HG02678 (cell line): Measurements from ENCODE around the gene OR10G3.
"Not testable (repeated sequence)": the region's sequence is repeated elsewhere in the genome, so short reads cannot be mapped to it uniquely, and the experiment has no call there.

ENCODE experiments used
- ATAC-seq: cut with Tn5 transposase; IDR thresholded peaks from one replicate; pipeline ENCODE4 v1.9.1; 2021; ENCODE audit warnings: mild to moderate bottlenecking, moderate library complexity; ENCODE audit not compliant: unreplicated experiment

OR10G3 gene, protein sequence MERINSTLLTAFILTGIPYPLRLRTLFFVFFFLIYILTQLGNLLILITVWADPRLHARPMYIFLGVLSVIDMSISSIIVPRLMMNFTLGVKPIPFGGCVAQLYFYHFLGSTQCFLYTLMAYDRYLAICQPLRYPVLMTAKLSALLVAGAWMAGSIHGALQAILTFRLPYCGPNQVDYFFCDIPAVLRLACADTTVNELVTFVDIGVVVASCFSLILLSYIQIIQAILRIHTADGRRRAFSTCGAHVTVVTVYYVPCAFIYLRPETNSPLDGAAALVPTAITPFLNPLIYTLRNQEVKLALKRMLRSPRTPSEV

DNA sequence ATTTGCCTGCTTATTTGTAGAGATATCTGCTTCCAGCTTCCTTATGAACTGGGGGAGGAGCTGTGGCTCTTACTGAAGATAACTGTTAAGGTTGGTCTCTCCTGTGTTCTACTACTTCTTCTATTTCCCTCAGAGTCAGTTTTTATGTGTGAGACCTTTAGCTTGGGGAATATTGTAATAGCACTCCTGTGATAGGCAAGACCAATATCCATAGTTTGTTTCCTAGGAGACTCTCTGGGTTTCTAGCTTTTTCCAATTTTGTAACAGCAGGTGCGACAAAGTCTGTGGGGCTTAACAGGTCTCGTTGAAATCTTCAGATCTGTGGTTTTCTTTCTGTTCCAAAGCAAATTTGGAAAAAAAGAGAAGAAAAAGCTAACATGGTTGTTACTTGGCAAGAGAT, at the start of gene OR10G3:
OR10G3 (minus strand) TSS at position 101 of the 400 bp plus-strand sequence. CDS start 9,332 bp downstream, outside the sequence.
- ATAC-seq: no peak

GRCh38 chr14:21626491-21627230, 46.8 kb upstream of the OR10G3 start:
- ATAC-seq: no peak

DNA sequence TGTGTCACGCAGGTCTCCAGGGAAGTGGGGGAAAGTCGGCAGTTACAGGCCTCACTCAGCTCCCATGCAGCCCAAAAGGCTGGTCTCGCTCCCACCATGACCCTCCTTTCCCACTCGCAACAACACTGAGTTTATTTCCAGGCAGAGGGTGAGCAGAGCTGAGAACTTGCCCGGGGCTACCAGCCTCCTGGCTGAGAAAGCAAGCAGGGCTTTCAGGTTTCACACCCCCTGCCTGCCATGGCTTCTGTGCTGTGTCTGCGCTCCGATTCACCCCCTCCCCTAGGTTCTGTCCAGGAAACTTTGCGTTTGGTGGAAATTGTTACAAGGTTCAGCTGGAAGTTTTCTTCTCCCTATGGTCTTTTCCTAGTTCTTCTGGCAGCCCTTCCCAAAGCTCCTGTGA, 37.7 kb upstream of the OR10G3 start:
- ATAC-seq: no peak

DNA sequence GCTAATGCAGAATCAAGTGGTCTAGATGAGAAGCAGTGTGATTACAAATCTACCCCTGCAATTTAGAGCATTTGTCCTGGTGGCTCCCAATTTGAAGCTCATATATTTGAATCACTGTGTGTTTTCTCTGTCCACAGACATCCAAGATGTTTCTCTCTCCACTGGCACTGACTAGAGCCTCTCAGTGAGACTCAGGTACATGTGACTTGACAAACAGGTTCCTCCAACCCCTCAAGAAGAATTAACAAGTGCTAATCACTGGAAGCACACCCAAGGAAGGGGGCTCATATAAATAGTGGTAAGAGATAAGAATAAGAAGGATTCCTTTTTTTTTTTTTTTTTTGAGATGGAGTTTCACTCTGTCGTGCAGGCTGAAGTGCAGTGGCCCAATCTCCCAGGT, 34.4 kb upstream of the OR10G3 start:
- ATAC-seq: no peak

DNA sequence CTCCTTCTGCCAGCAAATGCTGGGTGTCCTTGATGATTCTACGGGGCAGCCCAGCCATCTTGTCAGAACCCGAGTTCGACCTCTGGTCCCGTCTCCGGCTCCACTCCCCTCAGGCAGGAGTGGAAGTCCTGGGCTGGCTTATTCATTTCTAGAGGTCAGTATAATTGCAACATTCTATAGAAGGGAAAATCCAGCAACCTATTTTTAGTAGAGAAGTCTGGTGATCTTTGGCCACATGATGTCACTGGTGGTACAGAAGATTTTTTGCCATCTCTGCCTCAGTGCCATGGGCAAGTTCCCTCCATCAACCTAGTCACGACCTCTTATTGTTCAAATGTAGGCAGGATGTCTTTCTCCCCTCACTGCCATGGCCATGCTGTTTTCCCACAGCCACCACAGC, 32.4 kb upstream of the OR10G3 start:
- no peak for ATAC-seq

DNA sequence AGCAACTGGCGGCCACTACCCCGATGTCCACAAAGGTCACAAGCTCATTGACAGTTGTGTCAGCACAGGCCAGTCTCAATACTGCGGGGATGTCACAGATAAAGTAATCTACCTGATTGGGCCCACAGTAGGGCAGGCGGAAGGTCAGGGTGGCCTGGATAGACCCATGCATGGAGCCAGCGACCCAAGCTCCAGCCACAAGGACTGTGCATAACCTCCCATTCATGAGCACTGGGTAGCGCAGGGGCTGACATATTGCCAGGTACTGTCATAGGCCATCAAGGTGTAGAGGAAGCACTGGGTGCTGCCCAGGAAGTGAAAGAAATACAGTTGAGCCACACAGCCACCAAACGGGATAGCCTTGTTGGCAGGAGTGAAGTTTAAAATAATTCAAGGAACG, 22.3 kb upstream of the OR10G3 start:
- ATAC-seq: not testable (repeated sequence)

GRCh38 chr14:21589317-21589716, 9.4 kb upstream of the OR10G3 start:
- no peak for ATAC-seq

DNA sequence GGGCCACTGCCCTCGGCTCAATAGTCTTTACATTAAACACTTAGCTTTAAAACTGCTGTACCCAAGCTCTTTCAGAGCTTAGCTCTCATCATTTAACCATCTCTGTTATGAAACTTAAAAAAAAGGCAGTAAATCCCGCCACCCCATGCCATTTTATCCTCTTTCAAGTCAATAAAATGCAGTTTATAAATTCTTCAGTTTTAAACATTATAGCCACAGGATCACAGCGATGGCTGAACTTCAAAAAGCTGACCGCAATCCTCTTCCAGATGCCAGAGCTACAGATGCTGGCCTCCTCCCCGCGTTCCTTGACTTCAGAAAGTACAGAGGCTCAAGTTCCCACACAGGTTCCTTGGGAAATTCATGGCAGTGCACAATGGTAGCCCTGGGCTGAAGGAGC, 4.2 kb downstream of the OR10G3 start:
- no peak for ATAC-seq

GRCh38 chr14:21572604-21573003, 7.3 kb downstream of the OR10G3 start:
- no peak for ATAC-seq

DNA sequence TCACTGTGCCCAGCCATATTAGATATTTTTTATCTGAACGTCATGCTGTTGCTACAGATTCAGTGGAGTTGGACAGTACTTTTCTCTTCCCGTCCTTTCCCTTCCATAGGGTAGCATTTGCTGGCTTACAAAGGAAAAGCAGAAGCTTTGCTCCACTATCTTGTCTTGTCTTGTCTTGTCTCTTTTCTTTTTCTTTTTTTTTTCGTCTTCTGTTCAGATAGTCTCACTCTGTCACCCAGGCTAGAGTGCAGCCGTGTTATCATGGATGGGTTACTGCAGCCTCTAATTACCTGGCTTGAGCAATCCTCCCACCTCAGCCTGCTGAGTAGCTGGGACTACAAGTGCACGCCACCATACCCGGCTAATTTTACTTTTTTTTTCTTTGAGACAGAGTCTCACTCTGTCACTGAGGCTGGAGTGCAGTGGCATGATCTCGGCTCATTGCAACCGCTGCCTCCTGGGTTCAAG, 21.1 kb downstream of the OR10G3 start:
- no peak for ATAC-seq

DNA sequence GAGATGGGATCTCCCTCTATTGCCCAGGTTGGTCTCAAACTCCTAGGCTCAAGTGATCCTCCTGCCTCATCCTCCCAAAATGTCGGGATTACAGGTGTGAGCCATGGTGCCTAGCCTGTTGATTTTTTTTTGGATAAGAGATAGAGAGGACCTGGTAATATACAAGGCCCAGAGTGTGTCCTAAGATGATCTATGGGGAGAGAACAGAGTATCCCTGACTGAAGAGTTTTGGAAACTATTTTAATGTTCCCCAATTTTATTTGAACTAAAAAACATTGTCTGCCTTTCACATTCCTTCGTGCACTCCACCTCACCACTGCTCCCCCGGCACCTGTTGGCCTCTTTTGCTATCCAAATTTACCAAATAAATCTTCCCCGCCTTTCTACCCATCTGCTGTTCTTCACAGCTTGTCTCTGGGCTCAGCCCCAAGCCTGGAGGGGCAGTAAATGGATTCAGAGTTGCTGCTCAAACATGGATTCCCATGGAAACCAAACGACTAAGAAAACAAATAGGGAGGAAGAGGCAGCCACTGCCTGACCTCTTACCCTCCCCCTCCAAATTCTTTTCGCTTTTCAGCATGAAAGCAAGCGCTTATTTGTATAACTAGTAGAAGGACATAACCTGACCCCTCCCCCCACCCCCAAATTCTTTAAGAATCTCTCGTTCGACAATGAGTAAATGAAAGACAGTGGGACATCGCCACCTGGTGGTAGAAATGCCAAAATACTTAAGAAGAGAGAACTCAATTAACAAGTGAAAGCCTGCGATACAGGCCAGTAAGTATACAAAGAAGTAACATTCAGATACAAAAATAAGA, 22.6 kb downstream of the OR10G3 start:
- no peak for ATAC-seq

DNA sequence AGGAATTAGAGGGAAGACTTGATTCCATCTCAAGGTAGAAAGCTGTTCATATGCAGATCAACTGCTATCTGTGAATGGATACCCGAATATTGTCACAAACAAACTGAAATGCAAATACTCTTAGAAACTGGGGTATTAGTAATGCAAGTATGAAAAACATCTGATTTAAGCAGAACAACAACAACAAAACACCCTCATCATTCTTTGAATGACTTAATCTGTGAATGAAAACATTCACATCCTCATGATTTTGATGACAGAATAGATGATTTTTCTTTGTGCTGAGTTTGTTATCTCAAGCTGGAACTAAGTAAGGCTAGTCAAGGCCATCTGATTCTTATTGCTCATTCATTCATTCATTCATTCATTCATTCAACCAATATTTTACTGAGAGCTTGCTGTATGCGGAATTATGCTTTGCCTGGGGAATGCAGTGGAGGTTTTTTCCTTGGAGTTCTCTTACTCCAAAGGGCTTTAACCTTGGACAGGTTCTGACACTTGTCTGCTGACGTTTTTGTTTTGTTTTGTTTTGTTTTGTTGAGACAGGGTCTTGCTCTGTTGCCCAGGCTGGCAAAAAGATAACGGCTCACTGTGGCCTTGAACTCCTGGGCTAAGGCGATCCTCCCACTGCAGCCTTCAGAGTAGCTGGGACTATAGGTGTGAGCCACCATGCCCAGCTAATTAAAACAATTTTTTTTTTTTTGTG, 23.3 kb downstream of the OR10G3 start:
- no peak for ATAC-seq

GRCh38 chr14:21553266-21553665, 26.6 kb downstream of the OR10G3 start:
- ATAC-seq: no peak

DNA sequence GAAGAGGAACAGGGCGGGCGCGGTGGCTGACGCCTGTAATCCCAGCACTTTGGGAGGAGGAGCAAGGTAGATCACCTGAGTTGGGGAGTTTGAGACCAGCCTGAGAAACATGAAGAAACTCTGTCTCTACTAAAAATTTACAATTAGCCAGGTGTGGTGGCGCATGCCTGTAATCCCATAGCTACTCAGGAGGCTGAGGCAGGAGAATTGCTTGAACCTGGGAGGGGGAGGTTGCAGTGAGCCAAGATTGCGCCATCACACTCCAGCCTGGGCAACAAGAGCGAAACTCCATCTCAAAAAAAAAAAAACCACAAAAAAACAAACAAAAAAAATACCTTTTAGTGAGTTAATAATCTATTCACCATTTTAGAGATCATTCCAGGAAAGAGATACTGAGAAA, 35.3 kb downstream of the OR10G3 start:
- ATAC-seq: not testable (repeated sequence)

- ATAC-seq: no peak
These were observed 35.9 kb downstream of the OR10G3 start for GRCh38 chr14:21543963-21544362.

DNA sequence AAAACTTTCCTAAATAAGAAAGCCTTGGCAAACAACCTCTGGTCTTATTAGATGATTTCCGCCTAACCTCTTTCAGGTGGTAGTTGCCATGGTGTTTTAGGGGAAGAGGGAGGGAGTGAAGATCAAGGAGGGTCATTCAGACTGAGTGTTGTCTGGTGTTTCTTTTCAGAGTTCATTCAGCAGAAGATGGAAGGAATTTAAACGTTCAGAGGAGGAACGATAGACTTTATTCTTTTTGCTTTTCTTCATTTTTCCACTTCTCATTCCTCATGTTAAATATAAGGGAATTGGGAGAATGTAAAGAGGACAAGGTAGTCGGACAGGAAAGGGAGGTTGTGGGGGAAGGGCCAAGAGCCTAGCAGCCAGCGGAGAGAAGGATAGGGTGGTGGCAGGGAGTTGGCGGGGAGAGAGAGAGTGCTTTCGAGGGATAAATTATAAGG, 36.3 kb downstream of the OR10G3 start:
- no peak for ATAC-seq

GRCh38 chr14:21541413-21542074, 38.3 kb downstream of the OR10G3 start:
- no peak for ATAC-seq

DNA sequence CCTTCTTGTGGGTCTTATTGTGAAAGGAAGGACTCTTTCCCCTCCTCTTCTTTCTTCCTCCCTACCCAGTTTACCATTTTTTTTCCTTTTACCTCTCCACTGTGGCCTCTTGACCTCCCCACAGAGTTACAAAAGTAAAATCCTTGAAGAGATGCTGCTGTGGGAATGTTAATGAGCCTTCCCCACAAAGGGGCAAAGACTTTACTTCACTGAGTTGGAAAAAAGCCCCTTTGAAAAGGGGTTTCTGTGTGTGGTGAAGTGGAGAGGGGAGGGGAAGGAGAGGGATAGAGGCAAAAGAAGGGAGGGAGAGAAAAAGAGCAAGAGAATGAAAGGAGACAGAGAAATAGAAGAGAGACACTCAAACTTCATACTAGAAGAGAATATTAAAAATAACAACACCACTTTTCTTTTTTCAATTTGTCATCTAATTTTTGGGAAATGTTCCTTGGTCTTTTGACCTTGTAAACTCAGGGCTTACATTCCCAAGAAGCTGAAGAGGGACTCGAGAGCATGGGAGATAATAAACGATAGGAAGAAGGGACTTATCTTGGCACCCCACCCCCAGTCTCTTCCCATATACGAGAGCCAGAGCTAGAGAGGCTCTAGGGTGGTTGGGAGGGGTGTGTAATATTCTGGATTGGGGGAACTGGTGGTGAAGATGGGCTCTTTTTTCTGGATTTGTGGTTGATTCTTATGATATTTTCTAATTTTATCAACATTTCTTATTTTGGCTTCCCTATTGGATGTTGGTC, 40.5 kb downstream of the OR10G3 start:
- no peak for ATAC-seq

GRCh38 chr14:21537090-21537424, 42.8 kb downstream of the OR10G3 start:
- no peak for ATAC-seq
